HEK293T (cell line): ENCODE measurements around the gene JAZF1.

Experiments used
- ARNT ChIP-seq: fragments of 450-650 bp; IDR thresholded peaks from 2 replicates; pipeline ENCODE4 v1.6.1; 2017; ENCODE audit warnings: mild to moderate bottlenecking
- BHLHE40 ChIP-seq: fragments of 450-650 bp; IDR thresholded peaks from 2 replicates; pipeline ENCODE4 v1.6.1; 2016; ENCODE audit warnings: mild to moderate bottlenecking, moderate library complexity, borderline replicate concordance
- CTBP1 ChIP-seq: fragments of 450-650 bp; IDR thresholded peaks from 2 replicates; pipeline ENCODE4 v1.6.1; 2016; ENCODE audit warnings: borderline replicate concordance
- FOXA1 ChIP-seq: fragments of 450-650 bp; IDR thresholded peaks from 2 replicates; pipeline ENCODE4 v1.6.1; 2016; ENCODE audit warnings: mild to moderate bottlenecking
- FOXK2 ChIP-seq: fragments of 450-650 bp; IDR thresholded peaks from 2 replicates; pipeline ENCODE4 v1.6.1; 2016; ENCODE audit warnings: mild to moderate bottlenecking
- FOXM1 ChIP-seq: fragments of 450-650 bp; IDR thresholded peaks from 2 replicates; pipeline ENCODE4 v1.6.1; 2017; ENCODE audit warnings: mild to moderate bottlenecking, borderline replicate concordance
- NFRKB ChIP-seq: fragments of 450-650 bp; IDR thresholded peaks from 2 replicates; pipeline ENCODE4 v1.6.1; 2016; ENCODE audit warnings: mild to moderate bottlenecking, moderate library complexity
- SP1 ChIP-seq: fragments of 450-650 bp; IDR thresholded peaks from 2 replicates; pipeline ENCODE4 v1.6.1; 2017
- SUZ12 ChIP-seq: fragments of 450-650 bp; IDR thresholded peaks from 2 replicates; pipeline ENCODE4 v1.6.1; 2016; ENCODE audit warnings: mild to moderate bottlenecking
- TARDBP ChIP-seq: fragments of 450-650 bp; IDR thresholded peaks from 2 replicates; pipeline ENCODE4 v1.6.1; 2016
- TF ChIP-seq, protein P1 (sequence below): fragments of 450-650 bp; IDR thresholded peaks from 2 replicates; pipeline ENCODE4 v1.6.1; 2016

GRCh38 chr7:27962273-27962672, 218.3 kb downstream of the JAZF1 start:
- TF ChIP-seq, protein P1, sequence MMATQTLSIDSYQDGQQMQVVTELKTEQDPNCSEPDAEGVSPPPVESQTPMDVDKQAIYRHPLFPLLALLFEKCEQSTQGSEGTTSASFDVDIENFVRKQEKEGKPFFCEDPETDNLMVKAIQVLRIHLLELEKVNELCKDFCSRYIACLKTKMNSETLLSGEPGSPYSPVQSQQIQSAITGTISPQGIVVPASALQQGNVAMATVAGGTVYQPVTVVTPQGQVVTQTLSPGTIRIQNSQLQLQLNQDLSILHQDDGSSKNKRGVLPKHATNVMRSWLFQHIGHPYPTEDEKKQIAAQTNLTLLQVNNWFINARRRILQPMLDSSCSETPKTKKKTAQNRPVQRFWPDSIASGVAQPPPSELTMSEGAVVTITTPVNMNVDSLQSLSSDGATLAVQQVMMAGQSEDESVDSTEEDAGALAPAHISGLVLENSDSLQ, result no peak
- no peak for TF ChIP-seq NFRKB
- TF ChIP-seq ARNT, result no peak
- no peak for TF ChIP-seq FOXM1
- TF ChIP-seq SUZ12, result no peak
- TF ChIP-seq FOXA1, result no peak
- TF ChIP-seq SP1, result no peak
- TF ChIP-seq FOXK2, result no peak
- no peak for TF ChIP-seq BHLHE40
- TF ChIP-seq TARDBP, result no peak
- TF ChIP-seq CTBP1, result no peak
